ENCODE data around the gene FLNB. TPM values are rescaled to one million over a fixed set of nuclear protein-coding genes. Genes with fewer than 3 reads are reported as not detected.
A peak's percentile ranks its signal among the peaks of the same experiment; 100 is the strongest.

Gene FLNB
- total RNA-seq, 2 donors from 2014 or later, result 246 to 362 TPM

DNA sequence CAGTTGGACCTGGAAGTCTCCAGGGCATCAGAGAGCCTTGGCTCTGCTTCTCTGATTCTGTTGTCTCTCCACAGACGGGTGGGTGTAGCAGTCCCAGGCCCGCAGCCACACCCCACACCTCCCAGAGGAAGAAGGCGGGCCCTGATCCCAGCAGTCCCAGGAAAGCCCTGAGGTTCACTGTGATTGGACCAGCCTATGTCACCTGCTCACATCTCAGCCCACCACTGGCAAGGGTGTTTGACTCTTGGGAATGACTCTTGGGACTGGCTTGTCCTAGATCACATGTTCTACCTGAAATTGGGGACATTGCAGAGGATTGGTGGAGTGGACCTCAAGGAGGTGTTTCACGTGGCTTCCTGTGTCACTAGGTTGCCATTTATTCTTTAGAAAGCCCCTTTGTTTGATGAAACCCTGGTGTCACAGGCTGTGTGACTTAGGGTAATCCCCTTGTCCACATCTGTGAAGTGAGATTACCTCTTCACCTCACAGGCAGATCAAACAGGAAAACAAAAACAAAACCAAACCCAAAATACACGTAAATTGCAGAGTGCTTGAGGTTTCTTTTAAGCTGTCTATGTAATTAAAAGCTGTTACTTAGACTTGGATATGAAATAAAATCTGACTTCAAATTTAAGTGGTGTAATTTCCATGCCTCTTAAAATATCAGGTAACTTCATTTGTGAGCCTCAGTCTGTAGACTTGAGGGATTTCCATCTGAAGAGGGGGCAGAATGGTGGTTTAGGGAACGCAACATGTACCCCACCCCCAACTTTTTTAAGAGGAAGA, 26.7 kb downstream of the FLNB start:
- peak; percentile 46 for DNase-seq
- intact Hi-C loops (cut with DNase I), result no loop called here
- H3K4me1 ChIP-seq, result peaks cover 43% of the 10 kb centered on the region
- TF ChIP-seq, protein P1, sequence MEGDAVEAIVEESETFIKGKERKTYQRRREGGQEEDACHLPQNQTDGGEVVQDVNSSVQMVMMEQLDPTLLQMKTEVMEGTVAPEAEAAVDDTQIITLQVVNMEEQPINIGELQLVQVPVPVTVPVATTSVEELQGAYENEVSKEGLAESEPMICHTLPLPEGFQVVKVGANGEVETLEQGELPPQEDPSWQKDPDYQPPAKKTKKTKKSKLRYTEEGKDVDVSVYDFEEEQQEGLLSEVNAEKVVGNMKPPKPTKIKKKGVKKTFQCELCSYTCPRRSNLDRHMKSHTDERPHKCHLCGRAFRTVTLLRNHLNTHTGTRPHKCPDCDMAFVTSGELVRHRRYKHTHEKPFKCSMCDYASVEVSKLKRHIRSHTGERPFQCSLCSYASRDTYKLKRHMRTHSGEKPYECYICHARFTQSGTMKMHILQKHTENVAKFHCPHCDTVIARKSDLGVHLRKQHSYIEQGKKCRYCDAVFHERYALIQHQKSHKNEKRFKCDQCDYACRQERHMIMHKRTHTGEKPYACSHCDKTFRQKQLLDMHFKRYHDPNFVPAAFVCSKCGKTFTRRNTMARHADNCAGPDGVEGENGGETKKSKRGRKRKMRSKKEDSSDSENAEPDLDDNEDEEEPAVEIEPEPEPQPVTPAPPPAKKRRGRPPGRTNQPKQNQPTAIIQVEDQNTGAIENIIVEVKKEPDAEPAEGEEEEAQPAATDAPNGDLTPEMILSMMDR (IDR thresholded peaks at IDR 0.05), result no peak
- H3K27ac ChIP-seq, result peak overlapping the region; percentile 32
- no peaks in the 10 kb centered on the region for H3K36me3 ChIP-seq
- H3K27me3 ChIP-seq, result no peaks in the 10 kb centered on the region
- H3K4me3 ChIP-seq, result no peak overlapping the region
- no peaks in the 10 kb centered on the region for H3K9me3 ChIP-seq
- no peak overlapping the region for H3K9ac ChIP-seq (ENCODE audit: low read depth in 2 of 2, low read length in 2 of 2)

DNA sequence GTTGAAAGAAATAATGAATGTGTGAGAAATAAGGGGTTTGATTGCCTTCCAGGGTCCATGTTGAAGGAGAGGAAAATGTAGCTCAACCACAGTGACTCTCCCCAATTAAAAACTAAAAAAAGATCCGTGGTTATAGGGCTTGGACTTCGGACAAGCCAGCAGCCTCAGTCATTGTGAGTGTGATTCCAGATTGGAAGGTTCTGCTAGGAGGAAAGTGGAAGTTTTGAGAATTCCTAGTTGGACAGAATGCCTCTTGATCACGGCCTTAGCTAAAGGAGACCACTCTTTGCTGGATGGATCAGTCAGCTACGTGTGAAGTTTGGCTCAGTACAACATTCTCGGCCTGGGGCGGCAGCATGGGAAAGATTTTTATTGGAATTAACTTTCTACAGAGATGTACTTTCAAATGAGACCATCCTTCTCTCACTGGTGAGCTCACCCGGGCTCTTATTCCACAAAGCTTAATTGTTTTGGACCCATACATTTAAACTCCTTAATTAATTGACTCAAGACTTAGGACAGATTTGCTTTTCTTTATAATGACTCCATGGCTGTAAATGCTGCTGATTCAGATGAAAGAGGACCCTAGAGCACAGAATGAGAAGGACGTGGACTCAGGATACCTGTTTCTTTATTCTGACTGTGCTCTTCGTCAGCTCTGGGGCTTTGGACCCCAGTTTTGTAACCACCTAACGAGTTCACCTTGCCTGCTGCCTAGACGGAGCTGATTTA, 27.5 kb downstream of the FLNB start:
- Histone ChIP-seq H3K9me3 (no peaks in the 10 kb centered on the region), H3K36me3 (no peaks in the 10 kb centered on the region), H3K9ac (ENCODE audit: low read depth in 2 of 2, low read length in 2 of 2) (peak overlapping the region in 1 of 2 donors; percentile 26), H3K27me3 (no peaks in the 10 kb centered on the region), H3K27ac (peak overlapping the region; percentile 32), H3K4me3 (no peak overlapping the region), H3K4me1 (peaks cover 48% of the 10 kb centered on the region)
- DNase-seq, result no peak
- intact Hi-C loops (cut with DNase I), result no loop called here
- TF ChIP-seq, protein P1 (IDR thresholded peaks at IDR 0.05), result no peak

DNA sequence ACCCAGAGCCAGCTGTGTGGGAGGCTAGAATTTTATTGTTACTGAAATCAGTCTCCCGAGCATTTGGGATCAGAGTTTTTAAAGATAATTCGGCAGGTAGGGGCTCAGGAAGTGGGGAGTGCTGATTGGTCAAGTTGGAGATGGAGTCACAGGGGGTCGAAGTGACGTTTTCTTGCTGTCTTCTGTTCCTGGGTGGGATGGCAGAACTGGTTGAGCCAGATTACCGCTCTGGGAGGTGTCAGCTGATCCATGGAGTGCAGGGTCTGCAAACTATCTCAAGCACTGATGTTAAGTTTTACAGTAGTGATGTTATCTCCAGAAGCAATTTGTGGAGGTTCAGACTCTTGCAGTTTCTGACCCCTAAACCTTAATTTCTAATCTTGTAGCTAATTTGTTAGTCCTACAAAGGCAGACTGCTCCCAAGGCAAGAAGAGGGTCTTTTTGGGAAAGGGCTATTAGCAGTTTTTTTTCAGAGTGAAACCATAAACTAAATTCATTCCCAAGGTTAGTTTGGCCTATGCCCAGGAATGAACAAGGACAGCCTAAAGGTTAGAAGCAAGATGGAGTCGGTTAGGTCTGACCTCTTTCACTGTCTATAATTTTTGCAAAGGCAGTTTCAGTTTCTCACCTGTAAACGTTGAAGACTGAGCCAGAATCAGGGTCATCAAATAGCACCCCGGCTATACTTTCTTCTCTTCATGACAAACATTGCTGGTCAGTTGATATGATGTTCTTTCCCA, 28.2 kb downstream of the FLNB start:
- Histone ChIP-seq H3K4me3 (no peak overlapping the region), H3K9me3 (no peaks in the 10 kb centered on the region), H3K27ac (no peak overlapping the region), H3K27me3 (no peaks in the 10 kb centered on the region), H3K4me1 (peaks cover 55% of the 10 kb centered on the region), H3K9ac (ENCODE audit: low read depth in 2 of 2, low read length in 2 of 2) (peak overlapping the region in 1 of 2 donors; percentile 26), H3K36me3 (no peaks in the 10 kb centered on the region)
- TF ChIP-seq, protein P1 (IDR thresholded peaks at IDR 0.05), result no peak
- DNase-seq, result peak; percentile 45
- intact Hi-C loops (cut with DNase I), result no loop called here

DNA sequence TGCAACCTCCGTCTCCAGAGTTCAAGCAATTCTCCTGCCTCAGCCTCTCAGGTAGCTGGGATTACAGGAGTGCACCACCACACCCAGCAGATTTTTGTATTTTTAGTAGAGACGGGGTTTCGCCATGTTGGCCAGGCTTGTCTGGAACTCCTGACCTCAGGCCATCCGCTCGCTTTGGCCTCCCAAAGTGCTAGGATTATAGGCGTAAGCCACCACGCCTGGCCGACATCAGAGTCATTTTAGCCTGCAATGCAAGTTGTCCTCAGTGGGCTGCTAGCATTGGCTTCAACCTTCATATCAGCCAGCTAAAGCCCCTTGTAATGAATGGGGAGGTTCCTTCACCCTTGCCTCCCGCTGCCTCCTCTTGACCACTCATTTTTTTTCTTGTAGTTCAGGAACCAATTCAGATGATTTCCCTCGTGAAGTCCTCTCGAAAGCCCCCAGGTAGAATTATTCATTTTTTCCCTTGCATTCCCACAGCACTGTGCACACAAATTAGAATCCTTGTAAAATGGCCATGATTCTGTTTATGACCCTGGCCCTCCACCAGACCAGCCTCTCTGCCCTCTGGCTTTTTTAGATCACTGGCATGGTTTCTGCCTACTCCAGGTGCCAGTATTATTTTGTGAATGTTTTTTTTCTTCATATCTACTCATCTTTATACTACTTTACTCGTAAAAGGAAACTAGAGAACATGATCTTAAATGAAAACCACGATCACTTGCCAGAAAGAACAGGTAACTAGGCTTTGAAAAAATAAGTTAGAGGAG, 29.1 kb downstream of the FLNB start:
- DNase-seq, result no peak
- H3K9me3 ChIP-seq, result no peaks in the 10 kb centered on the region
- H3K36me3 ChIP-seq, result no peaks in the 10 kb centered on the region
- H3K27me3 ChIP-seq, result no peaks in the 10 kb centered on the region
- H3K27ac ChIP-seq, result no peak overlapping the region
- intact Hi-C loops (cut with DNase I), result no loop called here
- TF ChIP-seq, protein P1 (IDR thresholded peaks at IDR 0.05), result no peak
- no peak overlapping the region for H3K4me3 ChIP-seq
- H3K4me1 ChIP-seq, result peaks cover 59% of the 10 kb centered on the region
- no peak overlapping the region for H3K9ac ChIP-seq (ENCODE audit: low read depth in 2 of 2, low read length in 2 of 2)
